Measurements from ENCODE around the gene TFB1M.
A peak's percentile ranks its signal among the peaks of the same experiment; 100 is the strongest.

GRCh38 chr6:155275808-155276480 lies 38.3 kb downstream of the TFB1M start:
- TF ChIP-seq CSRNP3 (CRISPR knock-in tag; IDR thresholded peaks at IDR 0.05): no peak
- TF ChIP-seq ZNF8 (CRISPR knock-in tag; IDR thresholded peaks at IDR 0.05): no peak
- no peak for TF ChIP-seq OSR1 (CRISPR knock-in tag; IDR thresholded peaks at IDR 0.05)
- no peak for TF ChIP-seq TOX (CRISPR knock-in tag; IDR thresholded peaks at IDR 0.05; ENCODE audit: borderline replicate concordance)
- no peak for TF ChIP-seq CREB5 (CRISPR knock-in tag; IDR thresholded peaks at IDR 0.05; ENCODE audit: low read depth)
- TF ChIP-seq ZFP30 (CRISPR knock-in tag; IDR thresholded peaks at IDR 0.05): no peak
- no peak for TF ChIP-seq RARB (CRISPR knock-in tag; IDR thresholded peaks at IDR 0.05)
- TF ChIP-seq ARNTL (CRISPR knock-in tag; IDR thresholded peaks at IDR 0.05; ENCODE audit: borderline replicate concordance, low read depth): no peak
- TF ChIP-seq ISL1 (CRISPR knock-in tag; IDR thresholded peaks at IDR 0.05): no peak
- TF ChIP-seq BACH2 (CRISPR knock-in tag; IDR thresholded peaks at IDR 0.05; ENCODE audit: borderline replicate concordance): no peak
- TF ChIP-seq TCF4 (CRISPR knock-in tag; IDR thresholded peaks at IDR 0.05; ENCODE audit: borderline replicate concordance): peak; percentile 74
- TF ChIP-seq ZNF70 (CRISPR knock-in tag; IDR thresholded peaks at IDR 0.05): peak; percentile 68; the same call in 1 of the 2 replicates
- no peak for TF ChIP-seq ZFP3 (CRISPR knock-in tag; IDR thresholded peaks at IDR 0.05)
